ENCODE results near the gene PDZRN4.

The PDZRN4 gene

DNA sequence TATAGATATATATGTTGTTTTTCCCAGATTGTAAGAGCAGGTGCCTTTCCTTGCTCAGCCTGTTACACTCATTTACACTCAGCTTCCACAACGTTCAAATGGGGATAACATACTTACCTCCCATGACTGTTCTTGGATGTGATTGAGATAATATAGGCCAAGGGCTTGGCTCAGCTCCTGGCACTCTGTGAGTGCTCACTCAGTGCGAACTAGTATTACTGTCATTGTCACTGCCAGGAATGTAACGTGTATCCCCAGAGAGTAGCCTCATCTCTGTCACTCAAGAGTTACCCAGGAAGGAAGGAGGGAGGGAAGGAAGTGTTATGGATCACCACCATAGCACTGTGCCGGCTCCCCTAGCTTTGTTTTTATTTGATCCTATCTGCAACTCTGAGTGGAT, 307.9 kb downstream of the PDZRN4 start:
- DNase-seq (ENCODE audit: extremely low read depth in 1 of 2, low read depth in 1 of 2): no peak

DNA sequence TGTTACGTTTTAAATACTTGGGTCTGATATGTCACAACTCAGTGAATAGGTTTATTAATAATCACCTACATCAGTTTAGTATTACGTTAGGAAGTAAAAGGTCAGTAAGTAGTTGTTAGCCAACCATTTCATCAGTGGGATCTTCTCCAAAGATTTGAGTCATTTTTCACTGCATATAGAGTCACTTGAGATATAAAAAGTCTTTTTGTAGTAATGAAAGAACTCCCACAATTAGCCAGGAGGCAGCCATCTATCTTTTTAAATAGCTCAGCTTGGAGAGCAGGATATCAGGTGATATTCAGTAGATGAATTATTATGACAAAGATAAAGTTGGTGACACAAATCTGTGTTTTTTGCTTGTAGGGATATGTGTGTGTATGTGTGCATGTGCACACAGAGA, 309.3 kb downstream of the PDZRN4 start:
- no peak for DNase-seq (ENCODE audit: extremely low read depth in 1 of 2, low read depth in 1 of 2)

DNA sequence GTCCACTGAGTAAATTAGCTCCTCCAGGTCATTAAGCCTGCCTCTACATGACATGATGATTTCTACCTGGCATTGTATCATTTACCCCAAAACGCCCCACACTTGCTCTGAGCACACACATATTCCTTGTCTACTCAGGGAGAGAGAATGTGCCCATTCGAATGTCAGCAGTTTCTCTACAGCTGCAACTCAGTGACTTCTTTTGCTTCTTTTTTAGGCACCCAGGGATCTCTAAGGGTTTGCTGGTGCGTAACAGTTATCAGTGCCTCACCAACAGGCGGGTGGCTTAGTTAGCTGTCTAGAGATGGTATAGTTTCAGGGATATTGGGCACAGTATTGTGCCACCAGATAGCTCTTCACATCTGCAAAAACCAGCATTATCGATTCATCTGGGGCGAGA, 316.9 kb downstream of the PDZRN4 start:
- no peak for DNase-seq (ENCODE audit: extremely low read depth in 1 of 2, low read depth in 1 of 2)

DNA sequence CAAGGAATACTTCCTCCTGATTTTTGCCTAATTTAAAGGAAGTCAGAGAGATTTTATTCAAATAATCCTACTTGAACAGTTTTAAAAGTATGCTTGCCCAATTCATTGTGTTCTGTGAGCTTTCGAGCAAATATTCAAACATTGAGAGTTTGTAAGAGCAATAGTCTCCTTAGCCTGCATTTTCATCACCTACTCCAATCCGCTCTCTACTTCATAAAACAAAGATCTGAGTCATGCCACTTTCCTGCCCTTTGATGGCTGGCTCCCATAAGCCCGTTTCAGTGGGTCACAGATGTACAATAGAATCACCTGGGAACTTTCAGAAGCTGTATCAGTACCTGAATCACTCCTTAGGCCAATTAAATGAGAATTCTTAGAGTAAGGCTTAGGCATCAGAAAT, 319.2 kb downstream of the PDZRN4 start:
- no peak for DNase-seq (ENCODE audit: extremely low read depth in 1 of 2, low read depth in 1 of 2)

DNA sequence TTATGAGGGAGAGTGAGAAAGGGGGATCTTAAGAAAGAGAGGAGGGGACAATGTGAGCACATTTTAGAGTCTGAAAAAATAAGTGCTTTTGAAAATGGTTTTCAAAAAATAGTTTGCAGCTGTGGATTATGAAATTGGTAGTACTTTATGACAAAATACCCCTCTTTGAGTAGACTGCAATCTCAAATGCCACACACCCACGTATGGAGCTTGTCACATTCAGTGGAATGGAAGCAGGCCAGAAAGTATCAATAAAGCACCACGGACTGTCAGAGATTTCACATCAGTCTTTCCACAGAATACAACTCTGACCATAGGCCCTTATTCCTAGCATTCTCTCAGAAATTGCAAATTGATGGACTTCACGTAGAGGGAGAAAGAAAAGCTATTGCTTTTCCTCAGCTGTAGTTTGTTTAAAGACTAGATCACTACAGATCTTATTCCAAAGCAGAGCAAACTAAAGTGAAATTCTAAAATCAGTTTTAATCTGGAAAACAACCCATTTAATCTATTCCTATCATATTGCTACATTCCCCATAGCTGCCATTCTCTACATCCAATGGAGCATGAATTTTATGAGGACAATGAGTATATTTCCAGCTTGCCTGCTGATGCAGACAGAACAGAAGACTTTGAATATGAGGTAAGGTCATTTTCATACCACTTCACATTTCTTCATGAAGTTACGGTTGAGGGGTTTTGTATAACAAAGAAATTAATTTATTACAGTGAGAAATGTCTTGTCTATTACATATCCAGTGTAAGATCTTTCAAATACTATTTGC, 321.3 kb downstream of the PDZRN4 start:
- DNase-seq (ENCODE audit: extremely low read depth in 1 of 2, low read depth in 1 of 2): no peak

DNA sequence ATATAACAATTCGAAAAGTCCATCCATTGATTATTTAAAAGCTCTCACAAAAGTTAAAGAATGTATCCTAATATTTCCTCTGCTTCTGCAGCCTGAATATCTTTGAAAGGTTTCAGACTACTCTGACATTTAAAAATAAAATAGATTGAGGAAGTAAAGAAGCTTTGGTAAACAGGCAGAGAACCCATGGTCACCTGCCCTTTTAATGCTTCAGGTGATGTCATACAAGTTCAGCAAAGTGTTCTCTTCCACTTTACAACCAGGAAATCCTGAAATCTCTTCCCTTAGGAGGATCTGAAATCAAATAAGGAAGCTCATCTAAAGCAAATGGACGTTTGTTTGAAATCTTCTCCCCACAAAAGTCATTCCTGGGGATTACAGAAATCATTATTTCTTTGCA, 322.4 kb downstream of the PDZRN4 start:
- DNase-seq (ENCODE audit: extremely low read depth in 1 of 2, low read depth in 1 of 2): no peak

DNA sequence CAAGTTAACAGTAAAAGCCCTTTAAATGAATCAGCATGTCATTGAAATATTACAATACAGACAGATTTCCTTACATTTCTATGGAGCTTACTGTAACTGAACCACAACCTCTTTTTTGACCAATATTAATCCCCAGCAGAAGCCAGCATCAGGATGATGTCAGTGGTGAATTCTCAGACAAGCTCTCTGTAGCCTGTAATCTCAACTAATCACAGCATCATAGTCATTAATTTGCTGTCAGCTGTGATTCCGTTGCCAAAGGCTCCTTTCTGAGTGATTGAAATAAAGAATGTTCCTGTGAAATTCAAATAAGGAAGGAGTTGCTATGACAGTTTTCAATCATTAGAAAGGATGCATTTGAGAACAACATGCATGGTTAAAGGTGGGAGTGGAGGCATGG, 323.1 kb downstream of the PDZRN4 start:
- DNase-seq (ENCODE audit: extremely low read depth in 1 of 2, low read depth in 1 of 2): no peak

DNA sequence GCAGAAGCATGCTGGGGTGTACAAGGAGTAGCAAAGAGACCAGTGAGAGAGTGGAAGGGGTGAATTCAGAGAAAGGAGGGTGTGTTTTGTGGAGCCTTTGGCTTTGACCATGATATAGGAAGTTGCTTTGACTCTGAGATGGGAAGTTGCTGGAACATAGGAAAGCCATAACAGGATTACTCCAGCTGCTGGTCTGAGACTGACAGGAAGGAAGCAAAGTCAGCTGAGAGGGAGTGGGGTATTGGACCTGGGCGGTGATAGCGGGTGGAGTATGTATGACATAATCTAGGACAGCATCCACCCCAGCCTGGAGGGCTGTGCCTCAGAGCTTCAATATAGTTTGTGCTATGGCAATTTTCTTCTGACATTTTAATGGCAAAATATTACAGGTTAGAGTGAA, 324.4 kb downstream of the PDZRN4 start:
- DNase-seq (ENCODE audit: extremely low read depth in 1 of 2, low read depth in 1 of 2): no peak

DNA sequence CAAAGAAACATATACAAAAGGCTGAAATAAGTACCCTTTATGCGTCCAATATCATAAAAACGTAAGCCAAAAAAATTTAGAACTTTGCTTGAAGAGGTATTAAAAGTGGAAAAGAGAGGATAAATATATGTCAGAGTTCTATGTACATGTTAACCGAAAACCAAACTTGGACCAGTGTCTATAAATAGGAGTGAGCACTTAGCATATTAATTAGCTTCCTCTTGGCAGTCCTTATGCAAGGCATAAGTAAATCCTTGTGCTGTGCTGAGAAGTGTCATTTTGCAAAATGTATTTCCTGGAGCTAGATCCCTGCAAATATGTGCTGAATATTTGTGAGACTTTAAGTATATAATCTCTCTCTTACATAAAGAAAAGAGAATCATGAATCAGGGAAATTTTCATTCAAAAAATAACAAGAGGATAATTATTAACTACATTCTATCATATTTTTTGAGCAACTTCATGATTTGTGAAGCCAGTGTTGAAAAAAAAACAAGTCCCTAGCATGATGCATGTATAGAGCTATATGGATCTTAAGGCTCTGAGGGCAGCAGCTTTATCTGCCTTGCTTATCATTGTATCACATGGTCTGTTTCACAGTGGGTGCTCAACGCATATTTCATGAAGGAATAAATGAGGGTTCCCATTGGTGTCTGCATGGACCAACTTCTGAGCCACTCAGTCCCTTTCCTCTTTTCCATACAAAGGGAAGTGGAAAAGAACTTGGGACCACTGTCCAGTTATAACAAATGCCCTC, 326.1 kb downstream of the PDZRN4 start:
- DNase-seq (ENCODE audit: extremely low read depth in 1 of 2, low read depth in 1 of 2): no peak

DNA sequence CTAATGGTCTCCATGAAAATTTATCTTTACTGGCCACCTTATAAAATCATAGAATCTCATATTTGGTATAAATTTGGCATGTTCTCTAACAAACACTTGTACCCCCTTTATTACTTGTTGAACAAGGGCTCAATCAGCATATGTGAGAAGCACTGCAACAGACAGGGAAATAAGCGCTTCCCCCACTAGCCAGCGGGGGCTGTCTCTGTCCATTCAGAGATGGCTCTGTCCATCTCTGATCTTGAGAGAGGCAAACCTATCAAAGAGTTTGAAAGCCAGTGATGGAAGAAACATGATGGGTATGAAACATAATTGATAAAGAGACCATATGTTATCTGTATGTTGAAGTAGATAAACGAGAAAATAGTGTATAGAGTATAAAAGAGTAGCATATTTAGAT, 326.8 kb downstream of the PDZRN4 start:
- no peak for DNase-seq (ENCODE audit: extremely low read depth in 1 of 2, low read depth in 1 of 2)

DNA sequence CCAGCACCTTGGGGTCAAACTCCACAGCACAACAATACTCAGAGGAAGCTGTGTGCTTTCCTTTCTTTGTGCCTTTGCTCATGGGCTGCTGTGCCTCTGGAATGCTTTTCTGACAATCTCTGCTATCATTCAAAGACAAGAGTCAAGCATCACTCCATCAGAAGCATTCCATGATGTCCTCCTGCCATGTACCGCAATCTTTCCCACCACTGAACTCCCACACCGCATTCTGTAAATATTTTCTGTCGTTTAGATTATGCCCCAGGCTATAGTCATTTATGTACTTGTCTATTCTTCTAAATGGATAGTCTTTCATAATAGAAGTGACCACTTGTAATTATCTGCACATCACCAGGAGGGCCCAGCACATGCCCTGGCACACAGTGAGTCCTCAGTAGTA, 327.8 kb downstream of the PDZRN4 start:
- no peak for DNase-seq (ENCODE audit: extremely low read depth in 1 of 2, low read depth in 1 of 2)

DNA sequence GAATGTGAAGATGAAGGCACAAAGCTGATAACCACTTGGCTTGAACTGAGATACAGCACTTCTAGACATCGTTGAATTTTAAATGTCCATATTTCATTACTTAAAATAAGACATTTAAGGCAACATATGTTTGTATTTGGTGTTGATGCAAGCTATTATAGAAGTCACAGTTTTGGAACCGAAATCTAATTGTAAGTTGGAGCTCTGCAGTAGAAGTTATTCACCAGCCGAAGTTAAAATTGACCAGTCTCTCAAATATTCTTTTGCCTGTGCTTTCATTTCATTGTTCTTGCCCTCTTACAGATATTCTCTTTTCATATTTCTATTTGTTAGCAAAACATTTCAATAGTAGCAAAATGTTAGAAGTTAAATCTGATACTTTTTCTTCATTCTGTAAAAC, 332.7 kb downstream of the PDZRN4 start:
- DNase-seq (ENCODE audit: extremely low read depth in 1 of 2, low read depth in 1 of 2): no peak

DNA sequence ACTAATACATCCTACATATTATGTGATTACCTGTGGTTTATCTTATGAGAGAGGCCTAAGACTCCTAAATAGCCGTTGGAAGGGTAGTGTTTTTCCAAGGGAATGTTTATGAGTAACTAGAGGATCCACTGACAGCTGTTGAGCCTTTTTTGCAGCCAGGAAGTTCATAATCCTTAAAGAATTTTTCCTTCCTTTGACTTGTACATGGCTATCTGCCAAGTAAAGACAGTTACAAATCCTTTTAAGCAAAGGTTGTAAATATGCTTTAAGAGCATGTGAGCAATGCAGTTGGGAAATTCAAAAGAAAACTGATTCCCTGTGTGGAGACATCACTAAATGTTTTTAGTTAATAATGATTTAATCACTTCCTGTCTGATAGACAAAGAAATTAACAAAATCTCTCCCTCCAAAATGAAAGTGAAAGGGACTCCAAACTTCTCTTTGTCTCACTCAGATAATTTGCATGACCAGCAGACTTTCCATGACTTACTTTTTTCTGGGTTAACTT, 333.8 kb downstream of the PDZRN4 start:
- no peak for DNase-seq (ENCODE audit: extremely low read depth in 1 of 2, low read depth in 1 of 2)

DNA sequence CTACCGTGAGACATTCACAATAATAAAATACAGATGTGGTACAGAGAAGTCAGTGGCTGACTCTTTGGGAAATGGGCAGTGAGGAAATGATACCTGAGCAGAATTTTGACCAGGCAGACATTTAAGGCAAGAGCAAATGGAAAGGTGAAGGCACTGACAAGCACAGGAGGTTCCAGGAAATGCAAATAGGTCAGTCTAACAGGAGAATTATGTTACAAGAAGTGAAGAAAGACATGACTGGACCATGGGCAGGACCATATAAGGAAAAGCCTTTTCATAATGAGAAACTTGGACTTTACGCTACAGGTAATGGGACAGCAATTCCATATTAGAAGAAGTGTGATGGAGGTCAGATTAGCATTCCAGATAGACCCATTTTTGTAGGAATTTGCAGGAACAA, 338.9 kb downstream of the PDZRN4 start:
- no peak for DNase-seq (ENCODE audit: extremely low read depth in 1 of 2, low read depth in 1 of 2)

DNA sequence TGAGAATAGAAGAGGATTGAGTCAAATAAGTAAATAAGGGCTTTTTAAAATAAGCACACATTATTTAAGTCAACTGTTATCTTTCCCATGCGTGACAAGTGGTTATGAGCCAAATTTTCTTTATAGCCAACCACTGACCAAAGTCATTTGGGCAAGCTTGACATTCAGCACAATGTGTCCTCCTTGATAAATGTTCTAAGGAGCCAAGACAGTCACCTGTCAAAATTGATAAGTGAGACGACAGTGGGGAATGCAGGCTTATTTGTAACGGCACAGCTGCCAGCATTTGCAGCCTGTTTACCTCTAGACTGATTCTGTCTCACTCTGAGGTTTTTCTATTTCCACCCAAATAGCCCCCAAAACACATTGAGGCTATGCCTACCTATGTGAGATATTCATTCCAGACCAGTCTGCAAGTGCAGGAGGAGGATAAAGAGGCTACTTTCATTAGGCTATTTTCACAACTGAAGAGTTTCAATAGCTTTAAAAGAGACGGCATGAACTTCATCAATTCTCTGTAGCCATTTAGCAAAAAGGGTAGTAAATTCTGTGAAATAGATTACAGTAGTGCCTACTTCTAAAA, 339.5 kb downstream of the PDZRN4 start:
- no peak for DNase-seq (ENCODE audit: extremely low read depth in 1 of 2, low read depth in 1 of 2)

DNA sequence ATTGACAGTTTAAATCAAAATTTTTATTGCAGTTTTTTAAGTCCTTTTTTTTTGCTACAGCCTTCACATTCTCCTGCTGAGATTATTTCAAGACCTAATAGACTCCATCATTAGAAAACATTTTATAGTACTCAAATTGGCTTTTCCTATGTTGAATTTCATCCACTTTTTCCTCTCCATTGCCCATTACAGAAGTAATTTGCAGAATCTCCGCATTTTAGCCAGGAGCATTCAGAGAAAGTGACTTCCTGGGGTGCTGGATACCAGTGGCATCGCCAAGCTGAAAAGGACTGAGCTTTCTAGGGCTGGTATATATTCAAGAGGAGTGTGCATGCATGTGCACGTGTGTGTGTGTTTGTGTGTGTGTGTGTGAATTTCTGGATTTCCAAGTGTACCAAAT, 340.8 kb downstream of the PDZRN4 start:
- DNase-seq (ENCODE audit: extremely low read depth in 1 of 2, low read depth in 1 of 2): no peak

DNA sequence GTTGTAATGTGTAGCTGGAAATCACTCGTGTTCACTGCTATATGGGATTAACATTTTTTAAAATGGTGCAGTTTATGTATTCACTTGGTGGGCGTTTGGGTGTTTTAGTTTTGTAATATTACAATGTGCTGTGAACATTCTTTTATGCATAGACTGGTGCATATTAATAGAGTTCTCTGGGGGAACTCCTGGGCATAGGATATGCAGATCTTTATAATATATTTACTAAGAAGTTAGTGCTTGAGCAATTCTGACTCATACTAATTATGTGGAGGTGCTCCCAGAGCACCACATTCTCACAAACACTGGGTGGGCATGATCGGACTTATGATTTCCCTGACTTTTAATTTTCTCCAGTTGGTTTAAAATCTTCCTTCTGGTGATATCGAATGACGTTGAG, 342.3 kb downstream of the PDZRN4 start:
- no peak for DNase-seq (ENCODE audit: extremely low read depth in 1 of 2, low read depth in 1 of 2)

DNA sequence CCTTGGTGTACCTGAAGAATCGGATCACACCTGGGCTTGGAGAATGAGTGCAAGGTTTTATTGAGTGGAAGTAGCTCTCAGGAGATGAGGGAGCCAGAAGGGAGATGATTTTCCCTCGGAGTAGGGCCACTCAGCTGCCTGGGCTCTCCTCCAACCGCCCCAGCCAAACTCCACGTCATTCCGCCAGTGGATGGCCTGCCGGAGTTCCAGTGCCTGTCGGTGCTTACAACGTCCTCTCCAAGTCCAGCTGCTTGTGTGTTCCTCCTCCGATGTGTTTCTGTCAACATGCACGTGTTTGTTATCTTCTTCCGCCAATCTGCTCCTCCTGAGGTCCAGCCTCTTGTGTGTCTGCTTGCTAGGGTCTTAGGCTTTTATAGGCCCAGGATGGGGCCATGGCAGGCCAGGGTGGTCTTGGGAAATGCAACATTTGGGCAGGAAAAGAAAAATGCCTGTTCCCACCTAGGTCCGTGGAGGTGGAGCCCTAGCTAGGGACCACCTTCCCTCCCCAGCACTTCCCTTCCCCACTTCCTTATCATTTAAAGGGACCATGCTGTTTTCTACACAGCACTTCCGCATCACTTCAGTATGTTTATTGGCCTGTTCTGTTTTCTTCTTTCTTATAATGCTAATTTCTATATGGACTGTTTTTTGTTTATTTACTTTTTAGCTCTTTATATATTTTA, 343.2 kb downstream of the PDZRN4 start:
- DNase-seq (ENCODE audit: extremely low read depth in 1 of 2, low read depth in 1 of 2): no peak

DNA sequence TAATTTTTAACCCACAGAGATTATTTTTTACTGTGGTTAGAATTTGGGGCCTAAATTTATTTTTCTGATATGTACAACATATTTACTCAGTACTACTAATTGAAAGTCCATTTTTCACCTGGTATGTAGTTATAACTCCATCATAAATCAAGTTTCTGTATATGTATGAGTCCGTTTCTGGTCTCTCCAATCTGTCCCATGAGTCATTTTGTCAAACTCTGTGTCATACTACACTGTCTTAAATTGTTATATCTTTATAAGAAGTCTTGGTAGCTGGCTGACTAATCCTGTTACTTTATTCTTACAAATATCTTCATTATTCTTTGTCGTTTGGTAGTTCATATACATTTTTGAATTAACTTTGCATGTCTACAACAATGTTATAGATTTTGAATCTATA, 344.0 kb downstream of the PDZRN4 start:
- no peak for DNase-seq (ENCODE audit: extremely low read depth in 1 of 2, low read depth in 1 of 2)

DNA sequence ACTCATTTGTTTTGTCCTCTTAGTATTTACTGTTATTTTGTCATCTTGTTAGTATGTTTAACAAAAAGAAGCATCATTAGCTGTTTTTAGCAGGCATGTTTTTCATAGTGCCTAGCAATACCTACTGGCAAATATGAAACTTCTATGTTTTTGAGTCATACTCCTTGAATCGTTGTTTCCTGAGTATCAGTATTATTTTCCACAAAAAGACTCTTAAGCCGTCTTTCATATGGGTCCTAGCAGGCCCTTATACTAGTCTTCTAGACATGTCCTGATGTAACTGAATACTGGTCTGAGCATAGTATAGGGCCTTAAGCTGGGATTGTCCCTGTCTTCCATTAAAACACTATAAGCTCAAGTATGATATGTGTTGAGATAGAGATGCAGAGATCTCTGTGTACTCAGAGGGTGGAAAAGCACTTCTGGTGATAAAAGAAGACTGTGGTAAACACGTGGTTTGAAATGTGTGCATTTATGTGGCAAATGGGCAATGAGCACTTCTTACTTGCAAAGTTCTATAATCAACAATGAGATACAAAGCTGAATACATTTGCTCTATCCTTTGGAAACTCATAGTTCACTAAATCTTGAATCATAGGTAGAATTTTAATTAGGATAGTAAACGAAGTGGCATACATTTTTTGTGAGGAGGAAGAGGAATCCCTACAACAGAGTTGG, 348.8 kb downstream of the PDZRN4 start:
- DNase-seq (ENCODE audit: extremely low read depth in 1 of 2, low read depth in 1 of 2): no peak

DNA sequence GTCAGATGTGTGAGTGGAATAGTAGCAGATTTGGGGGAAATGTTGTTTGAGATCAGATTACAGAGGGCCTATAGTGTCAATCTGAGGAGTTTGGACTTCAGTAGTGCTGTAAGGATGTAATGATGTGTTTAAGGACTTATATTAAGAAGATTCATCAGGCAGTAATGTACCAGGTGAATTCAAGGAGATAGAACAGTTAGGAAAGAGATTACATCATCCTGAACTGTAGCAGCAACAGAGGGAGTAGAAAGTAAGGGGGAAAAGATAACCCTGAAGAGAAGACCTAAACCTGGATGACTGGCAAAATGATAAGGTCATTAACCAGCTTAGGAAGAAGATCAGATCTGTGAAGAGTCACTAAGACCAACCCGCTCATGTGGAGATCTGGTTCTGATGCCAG, 349.4 kb downstream of the PDZRN4 start:
- no peak for DNase-seq (ENCODE audit: extremely low read depth in 1 of 2, low read depth in 1 of 2)

Data from activated CD8-positive, alpha-beta memory T cell treated with anti-CD3 and anti-CD28 coated beads for 1 hour (primary cell).